ENCODE results near the gene DYSF. TPM values are rescaled to one million over a fixed set of nuclear protein-coding genes. Genes with fewer than 3 reads are reported as not detected.

Gene DYSF
- polyA plus RNA-seq, 1 experiment = 1.3 TPM

GRCh38 chr2:71683070-71683469 lies 229.7 kb downstream of the DYSF start:
- no peak overlapping the region for H3K4me3 ChIP-seq (ENCODE audit: low read depth, low read length)
- TF ChIP-seq CTCF (IDR thresholded peaks at IDR 0.05; ENCODE audit: insufficient read depth, low read depth, low read length) = no peak
- no peak for DNase-seq (ENCODE audit: low read depth)
- peaks cover 15% of the 10 kb centered on the region for H3K27me3 ChIP-seq (ENCODE audit: control insufficient read depth, insufficient read depth, low read length)
- ChIA-PET CTCF (interaction anchor here (0.8 to 1.1 kb wide), 2 partner anchors 11 to 26 kb away, joined by 3 to 6 read pairs; no protein-coding TSS in a partner anchor), POLR2A (no interaction called here)
- no peaks in the 10 kb centered on the region for H3K36me3 ChIP-seq (ENCODE audit: control insufficient read depth, insufficient read depth, low read length)

- CTCF ChIA-PET = interaction anchor here (1.1 kb wide), 1 partner anchor 10 kb away, joined by 6 read pairs; no protein-coding TSS in a partner anchor
- POLR2A ChIA-PET = no interaction called here
- Histone ChIP-seq H3K27me3 (ENCODE audit: control insufficient read depth, insufficient read depth, low read length) (peaks cover 17% of the 10 kb centered on the region), H3K36me3 (ENCODE audit: control insufficient read depth, insufficient read depth, low read length) (no peaks in the 10 kb centered on the region), H3K4me3 (ENCODE audit: low read depth, low read length) (no peak overlapping the region)
- no peak for DNase-seq (ENCODE audit: low read depth)
- TF ChIP-seq CTCF (IDR thresholded peaks at IDR 0.05; ENCODE audit: insufficient read depth, low read depth, low read length) = no peak
Measured at GRCh38 chr2:71683666-71684065, 230.3 kb downstream of the DYSF start.

- Histone ChIP-seq H3K27me3 (ENCODE audit: control insufficient read depth, insufficient read depth, low read length) (peaks cover 12% of the 10 kb centered on the region), H3K36me3 (ENCODE audit: control insufficient read depth, insufficient read depth, low read length) (no peaks in the 10 kb centered on the region), H3K4me3 (ENCODE audit: low read depth, low read length) (no peak overlapping the region)
- TF ChIP-seq CTCF (IDR thresholded peaks at IDR 0.05; ENCODE audit: insufficient read depth, low read depth, low read length) = no peak
- ChIA-PET CTCF (no interaction called here), POLR2A (no interaction called here)
- DNase-seq (ENCODE audit: low read depth) = no peak
Measured at GRCh38 chr2:71684226-71685072, 231.1 kb downstream of the DYSF start.

- POLR2A ChIA-PET = no interaction called here
- no peak for DNase-seq (ENCODE audit: low read depth)
- CTCF ChIA-PET = interaction anchor here (1.3 kb wide), 1 partner anchor 112 kb away, joined by 3 read pairs; no protein-coding TSS in a partner anchor
- no peak for TF ChIP-seq CTCF (IDR thresholded peaks at IDR 0.05; ENCODE audit: insufficient read depth, low read depth, low read length)
- Histone ChIP-seq H3K27me3 (ENCODE audit: control insufficient read depth, insufficient read depth, low read length) (peaks cover 12% of the 10 kb centered on the region), H3K4me3 (ENCODE audit: low read depth, low read length) (no peak overlapping the region), H3K36me3 (ENCODE audit: control insufficient read depth, insufficient read depth, low read length) (no peaks in the 10 kb centered on the region)
Measured at GRCh38 chr2:71685073-71685848, 231.9 kb downstream of the DYSF start.
